Esophagus muscularis mucosa (tissue), 4 donors: ENCODE measurements around the gene ZSCAN9. TPM values are rescaled to one million over a fixed set of nuclear protein-coding genes. Genes with fewer than 3 reads are reported as not detected.
A peak's percentile ranks its signal among the peaks of the same experiment; 100 is the strongest.

Experiments used
- DNase-seq: peaks from one replicate; pipeline ENCODE4 v3.0.0-alpha.2; 2017; ENCODE audit errors: extremely low spot score
- H3K27ac ChIP-seq, 4 donors: fragments of 200-600 bp; sonication (generic); replicated peaks in 1 of 4; 1 replicate in 3 of 4; 2 replicates in 1 of 4; pipeline ENCODE4 v1.5.1; 2016 to 2019; ENCODE audit warnings: mild to moderate bottlenecking in 1 of 4
- H3K27me3 ChIP-seq, 4 donors: fragments of 200-600 bp; sonication (generic); one replicate each; pipeline versions ENCODE4 v1.5.1 to v1.6.0; 2016 to 2019
- H3K36me3 ChIP-seq, 4 donors: fragments of 200-600 bp; sonication (generic); one replicate each; pipeline ENCODE4 v1.5.1; 2016 to 2019
- H3K4me1 ChIP-seq, 4 donors: fragments of 200-600 bp; sonication (generic); one replicate each; pipeline ENCODE4 v1.5.1; 2016 to 2019
- H3K4me3 ChIP-seq, 4 donors: fragments of 200-600 bp; sonication (generic); 1 replicate in 2 of 4; 2 replicates in 2 of 4; pipeline ENCODE4 v1.5.1; 2016 to 2019; ENCODE audit warnings: mild to moderate bottlenecking in 4 of 4, moderate library complexity in 1 of 4
- H3K9me3 ChIP-seq, 4 donors: fragments of 200-600 bp; sonication (generic); 1 replicate in 3 of 4; 2 replicates in 1 of 4; pipeline ENCODE4 v1.5.1; 2016 to 2019
- CTCF ChIP-seq, 3 experiments: fragments of 200-600 bp in 2 of 3; fragments of 450-650 bp in 1 of 3; sonication (generic) in 2 of 3; IDR thresholded peaks; one replicate each; pipeline ENCODE4 v1.5.1; 2017 to 2019; ENCODE audit warnings: antibody characterized with exemption in 3 of 3, mild to moderate bottlenecking in 2 of 3, moderate library complexity in 1 of 3
- EP300 ChIP-seq: sonication (generic); formaldehyde crosslinking; IDR thresholded peaks from one replicate; pipeline ENCODE4 v1.6.1; 2017; ENCODE audit warnings: antibody characterized with exemption
- POLR2A ChIP-seq: fragments of 450-650 bp; IDR thresholded peaks from one replicate; pipeline ENCODE4 v1.6.1; 2017; ENCODE audit warnings: antibody characterized with exemption, moderate library complexity, mild to moderate bottlenecking, low read depth
- POLR2AphosphoS5 ChIP-seq, 2 donors: sonication (generic); formaldehyde crosslinking; IDR thresholded peaks; one replicate each; pipeline ENCODE4 v1.6.1; 2017; ENCODE audit warnings: antibody characterized with exemption in 2 of 2
- WGBS: methylation state at CpG from one replicate; pipeline ENCODE4 v1.1.5; 2018; 5-methylcytosine and 5-hydroxymethylcytosine counted together
- intact Hi-C: fragments of 100-400 bp; cut with DNase I; formaldehyde crosslinking; loops from one replicate; pipeline ENCODE4 v1.15.1; 2023
- total RNA-seq, 4 donors: library from RNA; depleted of rRNA; stranded (reverse); fragments of >200 nt; gene quantifications; one replicate each; pipeline versions ENCODE4 v1.1.0 to v1.2.1, GENCODE V29; 2016

The ZSCAN9 gene
- total RNA-seq, 4 donors from 2014 or later: 11.4 to 15.4 (median 12.0) TPM

GRCh38 chr6:28266962-28267694, 42.1 kb downstream of the ZSCAN9 start, which contains the start of gene ZSCAN26:
Gene ZSCAN26, plus strand, starts transcription at chr6:28267143. Its CDS starts 4,777 bp downstream, at chr6:28271920.
- H3K27me3 ChIP-seq: no peaks in the 10 kb centered on the region
- peak; percentile 93 for DNase-seq
- TF ChIP-seq CTCF (IDR thresholded peaks at IDR 0.05) (no peak), POLR2A (no peak), EP300 (no peak), POLR2AphosphoS5 (IDR thresholded peaks at IDR 0.05) (peak; percentile 75 to 83)
- H3K4me1 ChIP-seq: peaks cover 17 to 32% (median 29%) of the 10 kb centered on the region in 4 donors
- peak within 1 kb of the TSS; percentile 70 to 83 (median 74) for H3K4me3 ChIP-seq
- peak within 1 kb of the TSS; percentile 84 to 89 (median 86) for H3K27ac ChIP-seq
- WGBS: under 1% methylated on average over 24 of the region's 32 CpGs
- peaks cover 0 to 11% (median 5%) of the 10 kb centered on the region in 4 donors for H3K36me3 ChIP-seq
- no peaks in the 10 kb centered on the region for H3K9me3 ChIP-seq
- intact Hi-C loops: loop anchor here (5.0 kb wide), 2 partner anchors 85 to 125 kb away; partner anchors contain the start of gene ZKSCAN8

GRCh38 chr6:28267695-28268059, 42.6 kb downstream of the ZSCAN9 start:
- H3K27ac ChIP-seq: peak overlapping the region; percentile 84 to 89 (median 86)
- no peak for DNase-seq
- peaks cover 4 to 16% (median 11%) of the 10 kb centered on the region in 4 donors for H3K36me3 ChIP-seq
- peak overlapping the region; percentile 70 to 83 (median 74) for H3K4me3 ChIP-seq
- H3K9me3 ChIP-seq: no peaks in the 10 kb centered on the region
- no peaks in the 10 kb centered on the region for H3K27me3 ChIP-seq
- intact Hi-C loops: loop anchor here (5.0 kb wide), 2 partner anchors 85 to 125 kb away; partner anchors contain the start of gene ZKSCAN8
- no peak for TF ChIP-seq POLR2AphosphoS5 (IDR thresholded peaks at IDR 0.05)
- no peak for TF ChIP-seq EP300
- H3K4me1 ChIP-seq: peaks cover 17 to 32% (median 29%) of the 10 kb centered on the region in 4 donors
- WGBS: 0% methylated on average over 1 of the region's 1 CpG

GRCh38 chr6:28269492-28269891, 44.4 kb downstream of the ZSCAN9 start:
- no peak for DNase-seq
- intact Hi-C loops: loop anchor here (5.0 kb wide), 2 partner anchors 83 to 127 kb away; partner anchors contain the start of gene ZKSCAN8
- no peak for TF ChIP-seq POLR2AphosphoS5 (IDR thresholded peaks at IDR 0.05)
- no peak for TF ChIP-seq CTCF (IDR thresholded peaks at IDR 0.05)
- no peak for TF ChIP-seq EP300
- TF ChIP-seq POLR2A: no peak

GRCh38 chr6:28274888-28275287, 49.8 kb downstream of the ZSCAN9 start:
- Histone ChIP-seq H3K27me3 (no peaks in the 10 kb centered on the region), H3K9me3 (no peaks in the 10 kb centered on the region), H3K27ac (no peak overlapping the region), H3K4me3 (no peak overlapping the region), H3K4me1 (peaks cover 0 to under 1% (median under 1%) of the 10 kb centered on the region in 4 donors), H3K36me3 (peaks cover 29 to 68% (median 58%) of the 10 kb centered on the region in 4 donors)
- no peak for DNase-seq
- TF ChIP-seq POLR2AphosphoS5 (IDR thresholded peaks at IDR 0.05) (no peak), POLR2A (no peak), EP300 (no peak), CTCF (IDR thresholded peaks at IDR 0.05) (no peak)
- intact Hi-C loops: loop anchor here (5.0 kb wide), 1 partner anchor 82 kb away; no protein-coding TSS in a partner anchor

More at GRCh38 chr6:28269492-28269891, 44.4 kb downstream of the ZSCAN9 start:
- no peaks in the 10 kb centered on the region for H3K9me3 ChIP-seq
- no peak overlapping the region for H3K27ac ChIP-seq
- H3K36me3 ChIP-seq: peaks cover 10 to 35% (median 28%) of the 10 kb centered on the region in 4 donors
- peaks cover 17 to 32% (median 29%) of the 10 kb centered on the region in 4 donors for H3K4me1 ChIP-seq
- no peak overlapping the region for H3K4me3 ChIP-seq
- H3K27me3 ChIP-seq: no peaks in the 10 kb centered on the region

GRCh38 chr6:28277746-28278145, 52.7 kb downstream of the ZSCAN9 start:
- Histone ChIP-seq H3K36me3 (peaks cover 25 to 51% (median 46%) of the 10 kb centered on the region in 4 donors), H3K27me3 (no peaks in the 10 kb centered on the region), H3K4me3 (no peak overlapping the region), H3K27ac (no peak overlapping the region), H3K9me3 (peaks cover 0 to under 1% (median 0%) of the 10 kb centered on the region in 4 donors), H3K4me1 (peaks cover 6 to 16% (median 14%) of the 10 kb centered on the region in 4 donors)
- 80% methylated on average over 3 of the region's 3 CpGs for WGBS
- no peak for TF ChIP-seq POLR2AphosphoS5 (IDR thresholded peaks at IDR 0.05)
- TF ChIP-seq EP300: no peak
- no peak for TF ChIP-seq POLR2A
- no peak for TF ChIP-seq CTCF (IDR thresholded peaks at IDR 0.05)
- intact Hi-C loops: loop anchor here (5.0 kb wide), 1 partner anchor 80 kb away; no protein-coding TSS in a partner anchor
- no peak for DNase-seq
